ENCODE data around the gene UBE4B.

UBE4B gene

DNA sequence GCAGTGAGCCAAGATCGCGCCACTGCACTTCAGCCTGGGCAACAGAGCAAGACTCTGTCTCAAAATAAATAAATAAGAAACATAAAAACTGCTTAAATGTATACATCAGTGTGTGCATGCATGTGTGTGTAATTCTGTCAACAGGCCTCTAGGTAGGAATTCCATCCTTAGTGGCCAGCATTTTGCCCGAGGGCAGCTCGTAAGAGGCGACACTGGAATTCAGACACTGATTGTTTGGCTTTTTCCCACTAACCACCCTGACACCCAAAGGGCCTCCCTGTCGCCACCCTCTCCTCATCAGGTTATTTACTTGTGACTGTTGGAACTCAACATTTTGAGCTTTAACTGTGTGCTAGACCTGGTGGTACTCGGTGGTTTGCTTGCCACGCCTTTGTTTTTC, 113.6 kb downstream of the UBE4B start:
- Mint-ChIP-seq H3K27me3 (no peaks in the 10 kb centered on the region), H3K27ac (no peak overlapping the region), H3K9me3 (ENCODE audit: low read depth) (no peaks in the 10 kb centered on the region), H3K36me3 (peaks cover 5% of the 10 kb centered on the region), H3K4me1 (ENCODE audit: low read depth) (no peaks in the 10 kb centered on the region), H3K4me3 (no peak overlapping the region)

DNA sequence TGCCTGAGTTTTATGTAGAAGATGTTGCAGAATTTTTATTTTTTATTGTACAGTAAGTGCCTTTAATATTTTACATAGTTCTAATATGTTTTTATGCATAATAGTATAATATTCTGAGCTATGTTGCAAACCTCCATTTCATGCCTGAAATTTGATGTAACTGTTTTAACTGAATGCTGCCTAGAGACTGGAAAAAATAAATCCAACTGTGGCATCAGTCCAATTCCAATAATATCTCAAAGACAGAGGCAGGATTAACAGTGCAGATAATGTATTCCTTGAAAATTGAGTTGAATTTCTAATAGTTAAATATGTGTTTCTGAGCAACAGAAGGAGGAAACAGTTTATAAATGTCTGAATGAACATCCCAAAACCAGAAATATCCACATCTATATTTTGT, 116.5 kb downstream of the UBE4B start:
- Mint-ChIP-seq H3K4me3 (no peak overlapping the region), H3K4me1 (ENCODE audit: low read depth) (no peaks in the 10 kb centered on the region), H3K9me3 (ENCODE audit: low read depth) (no peaks in the 10 kb centered on the region), H3K27me3 (no peaks in the 10 kb centered on the region), H3K27ac (no peak overlapping the region), H3K36me3 (peaks cover 2% of the 10 kb centered on the region)

DNA sequence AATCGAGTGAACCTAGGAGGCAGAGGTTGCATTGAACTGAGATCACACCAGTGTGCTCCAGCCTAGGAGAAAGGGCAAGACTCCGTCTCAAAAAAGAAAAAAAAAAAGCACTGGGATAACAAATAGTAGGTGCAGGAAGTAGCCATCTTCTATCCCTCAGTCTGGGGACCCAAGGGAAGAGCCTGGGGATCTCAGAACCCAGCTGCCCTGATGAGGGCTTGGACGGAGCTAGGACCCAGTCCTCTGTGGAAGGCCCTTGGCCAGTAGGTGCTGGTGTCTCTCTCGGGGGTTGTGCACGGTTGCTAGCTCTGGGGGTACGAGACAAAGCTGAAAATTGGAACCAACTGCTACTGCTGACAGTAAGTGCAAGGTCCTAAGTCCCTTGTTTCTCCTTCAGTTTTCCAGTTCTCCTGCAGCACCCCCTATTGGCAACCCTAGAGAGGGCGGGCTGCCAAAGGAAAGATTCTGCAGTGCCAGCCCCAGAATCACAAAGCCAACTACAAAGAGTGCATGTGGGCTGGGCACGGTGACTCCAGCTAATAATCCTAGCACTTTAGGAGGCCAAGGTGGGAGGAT, 120.0 kb downstream of the UBE4B start:
- Mint-ChIP-seq H3K4me1 (ENCODE audit: low read depth) (no peaks in the 10 kb centered on the region), H3K4me3 (no peak overlapping the region), H3K27me3 (no peaks in the 10 kb centered on the region), H3K36me3 (no peaks in the 10 kb centered on the region), H3K9me3 (ENCODE audit: low read depth) (no peaks in the 10 kb centered on the region), H3K27ac (no peak overlapping the region)

DNA sequence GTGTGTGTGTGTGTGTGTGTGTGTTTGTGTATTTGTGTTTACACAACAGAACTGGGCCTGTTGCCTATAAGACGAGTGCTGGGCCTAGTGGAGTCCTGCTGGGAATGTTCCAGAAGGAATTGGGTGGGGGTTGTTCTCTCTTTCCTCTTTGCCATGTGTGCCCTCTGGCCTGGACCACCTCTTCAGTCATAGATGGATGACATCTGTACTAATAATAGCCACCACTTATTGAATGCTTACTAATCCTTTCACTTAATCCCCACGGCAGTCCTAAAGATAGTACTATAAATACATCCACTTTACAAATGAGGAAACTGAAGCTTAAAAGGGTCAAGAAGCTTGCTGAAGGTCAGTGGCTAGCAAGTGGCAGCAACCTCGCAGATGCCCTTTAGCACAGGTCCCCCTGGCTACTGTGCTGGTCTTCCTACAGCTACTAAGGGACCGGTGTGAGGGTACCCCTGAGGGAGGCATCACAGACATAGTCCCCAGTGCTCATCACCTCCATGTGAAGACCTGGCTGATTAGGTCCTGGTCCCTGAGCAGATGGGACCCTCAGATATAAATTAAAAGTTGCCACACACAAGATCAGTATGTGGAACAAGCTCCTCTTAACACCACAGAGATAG, 122.4 kb downstream of the UBE4B start:
- Mint-ChIP-seq H3K27ac (no peak overlapping the region), H3K27me3 (no peaks in the 10 kb centered on the region), H3K9me3 (ENCODE audit: low read depth) (no peaks in the 10 kb centered on the region), H3K36me3 (no peaks in the 10 kb centered on the region), H3K4me3 (no peak overlapping the region), H3K4me1 (ENCODE audit: low read depth) (no peaks in the 10 kb centered on the region)

DNA sequence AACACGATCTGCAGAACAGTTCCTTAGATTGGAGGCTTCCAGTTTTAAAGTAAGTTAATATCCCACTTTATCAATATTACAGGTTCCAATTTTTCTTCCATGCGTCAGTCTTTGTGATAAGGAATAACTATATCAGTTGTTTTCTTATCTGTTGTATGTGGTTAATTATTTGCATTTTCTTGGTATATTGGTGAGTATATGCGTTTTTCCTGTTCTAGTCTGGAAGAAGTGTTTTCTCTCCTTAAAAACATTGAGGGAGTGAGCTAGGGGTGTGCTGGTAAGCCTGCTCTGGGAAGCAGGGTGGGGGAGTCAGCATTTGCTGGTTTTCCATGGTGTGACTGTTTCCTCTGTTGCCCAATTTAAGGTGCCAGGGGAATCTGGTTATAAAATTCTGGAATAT, 127.4 kb downstream of the UBE4B start:
- H3K36me3 Mint-ChIP-seq, result peaks cover 2% of the 10 kb centered on the region
- H3K4me3 Mint-ChIP-seq, result no peak overlapping the region
- H3K9me3 Mint-ChIP-seq (ENCODE audit: low read depth), result no peaks in the 10 kb centered on the region
- H3K27me3 Mint-ChIP-seq, result no peaks in the 10 kb centered on the region
- H3K27ac Mint-ChIP-seq, result no peak overlapping the region
- no peaks in the 10 kb centered on the region for H3K4me1 Mint-ChIP-seq (ENCODE audit: low read depth)

DNA sequence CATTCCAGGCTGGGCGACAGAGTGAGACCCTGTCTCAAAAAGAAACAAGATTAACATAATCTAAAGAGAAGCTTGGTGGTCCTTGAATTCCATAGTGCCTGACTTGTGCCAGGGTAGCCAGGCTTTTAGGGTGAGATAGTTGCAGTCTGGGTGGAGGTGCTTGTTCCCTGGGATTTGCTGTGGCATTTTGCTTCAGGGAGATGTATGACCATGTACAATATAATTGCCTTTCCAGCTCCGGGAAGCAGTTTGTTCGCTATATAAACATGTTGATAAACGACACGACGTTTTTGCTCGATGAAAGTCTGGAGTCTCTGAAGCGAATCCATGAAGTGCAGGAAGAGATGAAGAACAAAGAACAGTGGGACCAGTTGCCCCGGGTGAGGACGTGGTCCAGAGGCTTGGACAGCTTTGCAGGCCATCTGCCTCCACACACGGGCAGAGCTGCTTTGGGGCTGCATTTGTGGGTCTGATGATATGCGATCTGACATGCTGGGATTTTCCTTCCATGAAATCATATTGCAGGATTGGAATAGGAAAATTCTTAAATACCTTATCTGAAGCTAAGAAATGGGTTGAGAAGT, 128.2 kb downstream of the UBE4B start:
- H3K4me1 Mint-ChIP-seq (ENCODE audit: low read depth), result no peaks in the 10 kb centered on the region
- H3K9me3 Mint-ChIP-seq (ENCODE audit: low read depth), result no peaks in the 10 kb centered on the region
- no peaks in the 10 kb centered on the region for H3K27me3 Mint-ChIP-seq
- no peak overlapping the region for H3K4me3 Mint-ChIP-seq
- no peak overlapping the region for H3K27ac Mint-ChIP-seq
- peaks cover 2% of the 10 kb centered on the region for H3K36me3 Mint-ChIP-seq

DNA sequence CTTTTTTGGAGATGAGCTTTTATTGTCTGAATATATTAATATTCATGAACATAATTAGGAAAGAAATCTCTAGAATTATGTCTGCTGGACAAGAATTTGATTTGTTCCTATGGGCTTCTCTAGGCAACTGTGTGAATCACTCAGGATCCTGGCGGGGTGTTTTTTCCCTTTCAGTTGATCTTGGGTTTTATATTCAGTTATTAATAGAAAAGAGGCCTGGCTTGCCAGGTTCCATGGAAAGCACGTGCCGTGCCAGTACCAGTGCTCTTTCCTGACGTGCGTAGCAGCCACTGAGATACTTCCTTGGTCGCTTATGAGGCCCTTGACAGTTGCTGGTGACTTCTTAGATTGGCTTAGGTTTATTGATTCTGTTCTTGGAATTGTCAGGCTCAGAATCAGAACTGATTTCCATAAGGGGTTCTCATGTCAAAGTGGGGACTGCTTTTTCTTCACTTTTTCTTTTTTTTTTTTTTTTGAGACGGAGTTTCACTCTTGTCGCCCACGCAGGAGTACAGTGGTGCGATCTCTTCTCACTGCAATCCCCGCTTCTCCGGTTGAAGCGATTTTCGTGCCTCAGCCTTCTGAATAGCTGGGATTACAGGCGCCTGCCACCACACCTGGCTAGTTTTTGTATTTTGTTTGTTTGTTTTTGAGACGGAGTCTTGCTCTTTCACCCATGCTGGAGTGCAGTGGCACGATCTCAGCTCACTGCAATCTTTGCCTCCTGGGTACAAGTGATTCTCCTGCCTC, 129.0 kb downstream of the UBE4B start:
- peaks cover 2% of the 10 kb centered on the region for H3K36me3 Mint-ChIP-seq
- H3K4me1 Mint-ChIP-seq (ENCODE audit: low read depth), result no peaks in the 10 kb centered on the region
- H3K27me3 Mint-ChIP-seq, result no peaks in the 10 kb centered on the region
- H3K4me3 Mint-ChIP-seq, result no peak overlapping the region
- no peak overlapping the region for H3K27ac Mint-ChIP-seq
- no peaks in the 10 kb centered on the region for H3K9me3 Mint-ChIP-seq (ENCODE audit: low read depth)

DNA sequence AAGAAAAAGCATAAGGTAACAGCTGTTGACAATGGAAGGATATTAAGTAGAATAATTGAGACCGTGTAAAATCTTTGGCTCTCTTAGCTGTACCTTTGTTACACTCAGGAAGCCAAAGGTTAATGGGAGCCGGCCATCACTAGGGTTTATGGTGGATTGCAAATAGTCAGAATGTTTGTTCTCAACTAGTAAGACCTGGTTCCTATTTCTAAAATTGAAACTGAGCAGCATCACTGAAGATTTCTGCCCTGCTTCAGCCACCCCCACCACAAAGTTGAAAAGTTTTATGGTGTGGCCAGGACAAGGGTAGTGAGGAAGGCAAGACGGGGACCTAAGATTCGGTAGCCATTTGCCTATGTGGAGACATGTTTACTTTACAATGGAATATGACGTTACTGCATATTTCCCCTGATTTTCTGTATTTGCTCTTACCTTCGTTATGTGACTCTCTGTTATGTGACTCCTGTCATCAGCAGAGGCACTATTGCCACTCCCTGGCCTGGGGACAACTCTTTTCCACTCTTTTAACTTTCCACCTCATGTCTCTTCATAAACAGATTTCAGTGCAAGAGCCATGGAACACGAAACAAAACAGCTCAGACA, 136.3 kb downstream of the UBE4B start:
- no peaks in the 10 kb centered on the region for H3K9me3 Mint-ChIP-seq (ENCODE audit: low read depth)
- peak overlapping the region; percentile 93 for H3K27ac Mint-ChIP-seq
- H3K36me3 Mint-ChIP-seq, result peaks cover 16% of the 10 kb centered on the region
- no peaks in the 10 kb centered on the region for H3K27me3 Mint-ChIP-seq
- peaks cover 33% of the 10 kb centered on the region for H3K4me1 Mint-ChIP-seq (ENCODE audit: low read depth)
- no peak overlapping the region for H3K4me3 Mint-ChIP-seq

DNA sequence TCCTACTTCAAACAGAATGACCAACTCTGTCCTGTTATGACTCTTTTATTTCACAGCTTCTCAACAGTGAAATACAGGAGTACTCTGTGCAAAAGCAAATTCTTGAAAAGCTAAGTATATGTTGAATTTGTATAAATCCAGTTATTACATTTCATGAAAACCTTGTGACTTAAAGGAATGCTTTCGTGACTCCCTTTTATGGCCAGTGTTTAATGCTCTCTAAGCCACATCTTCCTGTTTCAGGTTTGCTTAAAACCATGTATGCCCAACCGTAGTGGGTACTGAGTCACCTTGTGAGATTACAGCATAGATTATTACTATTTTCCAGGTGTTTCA, 137.4 kb downstream of the UBE4B start:
- H3K27ac Mint-ChIP-seq, result peak overlapping the region; percentile 93

DNA sequence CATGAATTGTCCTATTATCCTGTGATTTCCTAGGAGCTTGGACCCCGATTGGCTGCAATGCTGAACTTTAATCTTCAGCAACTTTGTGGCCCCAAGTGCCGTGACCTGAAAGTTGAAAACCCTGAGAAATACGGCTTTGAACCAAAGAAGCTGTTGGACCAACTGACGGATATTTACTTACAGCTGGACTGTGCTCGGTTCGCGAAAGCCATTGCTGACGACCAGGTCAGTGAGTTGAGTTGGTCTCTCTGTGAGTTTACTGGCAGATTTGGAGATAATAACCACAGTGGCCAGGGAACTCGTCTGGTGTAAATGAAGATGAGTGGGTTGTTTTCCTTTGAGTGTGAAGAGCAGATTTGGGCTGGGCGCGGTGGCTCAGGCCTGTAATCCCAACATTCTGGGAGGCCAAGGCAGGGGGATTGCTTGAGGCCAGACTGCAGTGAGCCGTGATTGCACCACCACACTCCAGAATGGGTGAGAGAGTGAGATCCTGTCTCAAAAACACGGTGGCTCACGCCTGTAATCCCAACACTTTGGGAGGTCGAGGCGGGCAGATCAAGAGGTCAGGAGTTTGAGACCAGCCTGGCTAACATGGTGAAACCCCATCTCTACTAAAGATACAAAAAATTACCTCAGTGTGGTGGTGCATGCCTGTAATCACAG, 138.5 kb downstream of the UBE4B start:
- H3K4me3 Mint-ChIP-seq, result peak overlapping the region; percentile 67
- H3K9me3 Mint-ChIP-seq (ENCODE audit: low read depth), result no peaks in the 10 kb centered on the region
- no peaks in the 10 kb centered on the region for H3K27me3 Mint-ChIP-seq
- H3K36me3 Mint-ChIP-seq, result peaks cover 28% of the 10 kb centered on the region
- peak overlapping the region; percentile 93 for H3K27ac Mint-ChIP-seq
- H3K4me1 Mint-ChIP-seq (ENCODE audit: low read depth), result peaks cover 33% of the 10 kb centered on the region

More for the DNA sequence above, 137.4 kb downstream of the UBE4B start:
- H3K9me3 Mint-ChIP-seq (ENCODE audit: low read depth), result no peaks in the 10 kb centered on the region
- peaks cover 21% of the 10 kb centered on the region for H3K36me3 Mint-ChIP-seq
- H3K4me1 Mint-ChIP-seq (ENCODE audit: low read depth), result peaks cover 33% of the 10 kb centered on the region
- H3K27me3 Mint-ChIP-seq, result no peaks in the 10 kb centered on the region
- H3K4me3 Mint-ChIP-seq, result peak overlapping the region; percentile 67

DNA sequence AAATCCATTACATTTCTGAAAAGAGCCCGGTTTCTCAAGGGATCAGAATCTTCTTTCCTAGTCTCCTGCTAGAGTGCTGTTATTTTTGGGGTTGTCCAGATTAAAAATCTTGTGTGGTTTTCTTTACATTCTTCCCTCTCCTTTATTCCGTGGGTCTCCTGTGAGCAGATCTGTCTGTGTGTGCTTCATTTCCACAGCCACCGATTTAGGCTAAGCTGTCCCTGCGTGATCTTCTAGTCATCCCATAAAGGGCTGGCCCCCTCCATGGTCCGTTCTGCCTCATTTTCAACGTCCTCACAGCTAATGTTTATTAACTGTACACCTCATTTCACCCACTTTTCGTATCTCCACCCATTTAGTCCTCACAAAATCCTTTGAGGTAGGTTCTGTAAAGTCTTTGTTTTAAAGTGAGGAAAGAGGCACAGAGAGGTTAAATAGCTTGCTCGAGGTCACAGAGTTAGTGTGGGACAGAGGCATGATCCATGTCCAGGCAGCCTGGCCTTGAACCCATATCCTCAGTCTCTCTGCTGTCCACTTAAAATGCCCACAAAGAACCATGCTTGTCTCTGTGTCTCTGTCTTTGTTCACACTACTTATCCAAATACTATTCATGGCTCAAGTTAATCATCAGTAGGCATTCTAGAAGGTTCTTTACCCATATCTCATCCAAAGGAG, 139.4 kb downstream of the UBE4B start:
- Mint-ChIP-seq H3K9me3 (ENCODE audit: low read depth) (no peaks in the 10 kb centered on the region), H3K4me1 (ENCODE audit: low read depth) (peaks cover 33% of the 10 kb centered on the region), H3K4me3 (peak overlapping the region; percentile 27), H3K36me3 (peaks cover 31% of the 10 kb centered on the region), H3K27ac (peak overlapping the region; percentile 87), H3K27me3 (no peaks in the 10 kb centered on the region)

DNA sequence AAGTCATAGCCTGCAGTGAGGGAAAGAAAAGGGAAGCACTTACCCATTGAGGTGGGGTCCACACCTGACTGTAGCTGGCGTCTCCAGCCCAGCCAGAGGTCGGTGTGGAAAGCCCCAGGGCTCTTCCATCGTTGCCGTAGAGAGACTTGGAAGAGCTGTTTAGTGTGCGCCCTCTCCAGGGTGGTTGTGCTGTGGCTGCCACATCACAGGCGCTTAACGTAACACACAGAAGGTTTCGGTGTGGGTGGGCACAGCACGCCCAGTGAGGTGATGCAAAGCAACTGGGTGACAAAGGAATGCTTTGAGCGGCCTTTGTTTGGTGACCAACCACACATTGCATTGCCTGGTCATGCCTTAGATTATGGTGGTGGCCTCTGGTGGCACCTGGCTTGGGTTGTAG, 140.8 kb downstream of the UBE4B start:
- H3K36me3 Mint-ChIP-seq, result peaks cover 29% of the 10 kb centered on the region
- no peak overlapping the region for H3K4me3 Mint-ChIP-seq
- no peaks in the 10 kb centered on the region for H3K27me3 Mint-ChIP-seq
- no peaks in the 10 kb centered on the region for H3K9me3 Mint-ChIP-seq (ENCODE audit: low read depth)
- peaks cover 33% of the 10 kb centered on the region for H3K4me1 Mint-ChIP-seq (ENCODE audit: low read depth)
- no peak overlapping the region for H3K27ac Mint-ChIP-seq

DNA sequence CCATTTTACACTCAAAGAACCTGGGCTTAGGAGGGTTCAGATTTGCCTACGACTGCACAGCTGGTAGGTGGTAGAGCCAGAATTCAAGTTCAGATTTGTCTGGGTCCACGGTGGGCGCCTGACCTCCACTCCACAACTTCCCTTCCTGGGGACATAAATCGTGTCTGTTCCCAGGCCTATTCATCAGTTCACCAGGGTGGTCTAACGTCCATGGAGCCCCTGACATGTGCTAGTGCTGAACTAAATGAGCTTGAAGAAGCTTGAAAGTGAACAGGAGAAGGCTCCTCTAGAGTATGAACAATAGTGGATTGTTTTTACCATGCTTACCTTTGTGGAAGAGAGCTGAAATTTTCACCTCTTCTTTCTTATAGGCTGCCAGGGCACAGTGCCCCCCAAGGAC, 145.1 kb downstream of the UBE4B start:
- H3K4me3 Mint-ChIP-seq, result no peak overlapping the region
- no peak overlapping the region for H3K27ac Mint-ChIP-seq
- H3K4me1 Mint-ChIP-seq (ENCODE audit: low read depth), result no peaks in the 10 kb centered on the region
- peaks cover 23% of the 10 kb centered on the region for H3K36me3 Mint-ChIP-seq
- H3K27me3 Mint-ChIP-seq, result no peaks in the 10 kb centered on the region
- H3K9me3 Mint-ChIP-seq (ENCODE audit: low read depth), result no peaks in the 10 kb centered on the region

DNA sequence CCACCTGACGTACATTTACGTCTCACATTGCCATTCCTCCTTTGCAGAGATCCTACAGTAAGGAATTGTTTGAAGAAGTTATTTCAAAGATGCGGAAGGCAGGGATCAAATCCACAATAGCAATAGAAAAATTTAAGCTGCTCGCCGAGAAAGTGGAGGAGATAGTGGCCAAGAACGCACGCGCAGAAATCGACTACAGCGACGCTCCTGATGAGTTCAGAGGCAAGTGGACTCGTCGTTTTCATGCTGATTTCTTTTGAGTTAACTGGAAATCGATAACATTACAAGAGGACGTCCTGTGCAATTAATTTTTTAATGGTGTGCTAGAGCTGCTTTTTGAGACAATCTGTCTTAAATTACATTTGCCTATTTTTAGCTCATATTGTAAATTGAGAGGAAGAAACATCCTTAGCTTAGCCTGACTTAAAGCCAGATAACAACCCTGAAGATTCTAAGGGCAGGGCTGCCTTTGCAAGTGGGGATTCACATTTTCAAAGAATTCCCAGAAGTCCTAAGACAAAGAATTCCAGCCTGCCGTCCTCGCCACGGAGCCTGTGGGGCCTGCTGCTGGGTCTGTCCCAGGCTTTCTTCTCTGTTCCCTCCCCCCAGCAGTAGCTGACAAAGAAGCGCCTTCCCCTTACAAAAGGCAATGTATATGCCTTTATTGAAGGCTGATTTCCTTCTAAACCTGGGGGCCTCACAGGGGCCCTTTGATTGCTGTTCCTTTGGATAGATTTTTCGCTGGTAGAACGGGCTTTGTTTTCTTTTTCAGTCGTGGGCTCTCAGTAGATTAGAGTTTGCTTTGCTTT, 146.0 kb downstream of the UBE4B start:
- no peaks in the 10 kb centered on the region for H3K27me3 Mint-ChIP-seq

More for the DNA sequence above, 146.0 kb downstream of the UBE4B start:
- H3K4me1 Mint-ChIP-seq (ENCODE audit: low read depth), result no peaks in the 10 kb centered on the region
- H3K36me3 Mint-ChIP-seq, result peaks cover 21% of the 10 kb centered on the region
- H3K27ac Mint-ChIP-seq, result no peak overlapping the region
- H3K9me3 Mint-ChIP-seq (ENCODE audit: low read depth), result no peaks in the 10 kb centered on the region
- H3K4me3 Mint-ChIP-seq, result no peak overlapping the region
